Measurements from ENCODE around the gene TUBB4B.

Gene TUBB4B

DNA sequence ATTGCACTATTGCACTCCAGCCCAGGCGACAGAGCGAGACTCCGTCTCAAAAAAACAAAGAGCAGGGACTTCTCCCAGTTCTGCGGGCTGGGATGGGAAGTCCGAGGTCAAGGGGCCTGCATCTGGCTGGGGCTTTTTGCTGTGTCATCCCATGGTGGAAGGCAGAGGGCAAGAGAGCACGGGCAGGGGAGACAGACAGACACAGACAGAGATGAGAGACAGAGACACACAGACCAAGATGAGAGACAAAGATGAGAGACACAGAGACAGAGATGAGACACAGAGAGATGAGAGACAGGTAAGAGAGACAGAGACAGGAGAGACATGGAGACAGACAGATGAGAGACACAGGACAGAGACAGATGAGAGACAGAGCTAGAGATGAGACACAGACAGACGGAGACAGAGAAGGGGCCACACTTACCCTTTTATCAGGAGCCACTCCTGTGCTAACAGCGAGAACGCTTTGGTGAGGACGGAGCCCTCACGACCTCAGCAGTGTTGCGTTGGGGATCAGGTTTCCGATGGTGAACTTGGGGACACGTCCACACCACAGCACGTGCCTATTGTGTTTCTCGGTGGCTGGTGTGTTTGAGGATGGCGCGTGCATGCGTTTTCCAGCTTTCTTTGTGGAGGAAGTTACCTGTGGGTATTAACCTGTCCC lies 27.6 kb downstream of the TUBB4B start:
- H2BK12ac ChIP-seq (ENCODE audit: low read length) = no peak overlapping the region
- no peaks in the 10 kb centered on the region for H3K4me1 ChIP-seq (ENCODE audit: control insufficient read depth in 1 of 2, insufficient read depth in 2 of 2, low read length in 2 of 2)
- no peaks in the 10 kb centered on the region for H3K79me1 ChIP-seq (ENCODE audit: low read length)

DNA sequence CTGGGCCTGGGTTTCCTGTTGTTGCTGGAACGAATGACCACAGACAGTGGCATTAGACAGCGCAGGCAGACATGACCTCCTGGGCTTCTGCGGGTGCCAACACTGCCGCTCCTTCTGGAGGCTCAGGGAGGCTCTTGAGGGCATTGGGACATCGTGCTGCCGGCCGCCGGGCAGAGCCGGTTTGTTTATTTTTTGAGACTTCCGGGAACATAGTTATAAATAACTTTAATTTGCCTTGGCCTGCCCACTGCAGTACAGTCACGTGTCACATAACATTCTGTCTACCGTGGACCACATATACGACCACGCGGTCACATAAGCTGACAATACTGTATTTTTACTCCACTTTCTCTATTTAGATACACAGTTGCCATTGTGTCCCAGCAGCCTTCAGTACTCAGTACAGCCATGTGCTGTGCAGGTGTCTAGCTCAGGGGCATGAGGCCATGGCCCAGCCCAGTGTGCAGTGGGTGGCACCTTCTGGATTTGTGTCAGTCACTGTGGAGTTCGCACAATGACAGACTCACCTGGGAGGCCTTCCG lies 28.2 kb downstream of the TUBB4B start:
- Histone ChIP-seq H2BK5ac (ENCODE audit: low read depth, low read length, poor library complexity) (no peak overlapping the region), H3K4me2 (ENCODE audit: low read length) (no peak overlapping the region), H3K36me3 (ENCODE audit: control insufficient read depth in 1 of 2, insufficient read depth in 2 of 2, low read length in 2 of 2) (peaks cover 79 to 83% of the 10 kb centered on the region in 2 experiments), H2AK5ac (ENCODE audit: low read length) (no peak overlapping the region), H3K18ac (ENCODE audit: low read length) (no peak overlapping the region), H3K23ac (ENCODE audit: low read length) (no peak overlapping the region), H3K27me3 (ENCODE audit: insufficient read depth, low read length) (no peaks in the 10 kb centered on the region), H2AFZ (ENCODE audit: insufficient read depth, low read length, poor library complexity) (no peak overlapping the region), H2BK12ac (ENCODE audit: low read length) (no peak overlapping the region), H3K79me2 (ENCODE audit: control insufficient read depth, insufficient read depth, low read length, poor library complexity) (no peaks in the 10 kb centered on the region), H4K12ac (ENCODE audit: low read depth, low read length) (no peak overlapping the region), H3K4ac (ENCODE audit: low read depth, low read length) (no peak overlapping the region), H2BK120ac (ENCODE audit: insufficient read depth, low read length, poor library complexity) (no peak overlapping the region), H3K4me3 (ENCODE audit: low read depth, low read length) (no peak overlapping the region), H3K14ac (ENCODE audit: low read length) (no peak overlapping the region), H4K8ac (ENCODE audit: low read depth, low read length) (no peak overlapping the region), H3K9ac (ENCODE audit: low read length) (peak overlapping the region; percentile 40), H3K9me3 (ENCODE audit: insufficient read depth, low read depth, low read length) (no peaks in the 10 kb centered on the region), H3K79me1 (ENCODE audit: low read length) (no peaks in the 10 kb centered on the region), H3K4me1 (ENCODE audit: control insufficient read depth in 1 of 2, insufficient read depth in 2 of 2, low read length in 2 of 2) (no peaks in the 10 kb centered on the region), H4K91ac (ENCODE audit: low read depth, low read length) (no peak overlapping the region), H3K27ac (ENCODE audit: low read depth, low read length) (no peak overlapping the region)
- DNase-seq = no peak
- no CpG with 5 or more reads among the region's 17 CpGs for WGBS (ENCODE audit: extremely low coverage, insufficient coverage, insufficient read length)

More for the DNA sequence above, 27.6 kb downstream of the TUBB4B start:
- H3K9me3 ChIP-seq (ENCODE audit: insufficient read depth, low read depth, low read length) = no peaks in the 10 kb centered on the region
- H3K27ac ChIP-seq (ENCODE audit: low read depth, low read length) = no peak overlapping the region
- H3K4me2 ChIP-seq (ENCODE audit: low read length) = no peak overlapping the region
- peak overlapping the region; percentile 18 for H3K18ac ChIP-seq (ENCODE audit: low read length)
- no peak overlapping the region for H4K8ac ChIP-seq (ENCODE audit: low read depth, low read length)
- H3K27me3 ChIP-seq (ENCODE audit: insufficient read depth, low read length) = no peaks in the 10 kb centered on the region
- no peak overlapping the region for H2AFZ ChIP-seq (ENCODE audit: insufficient read depth, low read length, poor library complexity)
- WGBS (ENCODE audit: extremely low coverage, insufficient coverage, insufficient read length) = no CpG with 5 or more reads among the region's 19 CpGs
- H3K14ac ChIP-seq (ENCODE audit: low read length) = no peak overlapping the region
- H2BK120ac ChIP-seq (ENCODE audit: insufficient read depth, low read length, poor library complexity) = no peak overlapping the region
- H3K4ac ChIP-seq (ENCODE audit: low read depth, low read length) = no peak overlapping the region
- no peak overlapping the region for H2BK5ac ChIP-seq (ENCODE audit: low read depth, low read length, poor library complexity)
- H3K4me3 ChIP-seq (ENCODE audit: low read depth, low read length) = no peak overlapping the region
- no peaks in the 10 kb centered on the region for H3K79me2 ChIP-seq (ENCODE audit: control insufficient read depth, insufficient read depth, low read length, poor library complexity)
- no peak overlapping the region for H4K12ac ChIP-seq (ENCODE audit: low read depth, low read length)
- peaks cover 79 to 83% of the 10 kb centered on the region in 2 experiments for H3K36me3 ChIP-seq (ENCODE audit: control insufficient read depth in 1 of 2, insufficient read depth in 2 of 2, low read length in 2 of 2)
- H3K23ac ChIP-seq (ENCODE audit: low read length) = no peak overlapping the region
- H4K91ac ChIP-seq (ENCODE audit: low read depth, low read length) = no peak overlapping the region
- no peak overlapping the region for H2AK5ac ChIP-seq (ENCODE audit: low read length)
- no peak overlapping the region for H3K9ac ChIP-seq (ENCODE audit: low read length)
- DNase-seq = no peak

DNA sequence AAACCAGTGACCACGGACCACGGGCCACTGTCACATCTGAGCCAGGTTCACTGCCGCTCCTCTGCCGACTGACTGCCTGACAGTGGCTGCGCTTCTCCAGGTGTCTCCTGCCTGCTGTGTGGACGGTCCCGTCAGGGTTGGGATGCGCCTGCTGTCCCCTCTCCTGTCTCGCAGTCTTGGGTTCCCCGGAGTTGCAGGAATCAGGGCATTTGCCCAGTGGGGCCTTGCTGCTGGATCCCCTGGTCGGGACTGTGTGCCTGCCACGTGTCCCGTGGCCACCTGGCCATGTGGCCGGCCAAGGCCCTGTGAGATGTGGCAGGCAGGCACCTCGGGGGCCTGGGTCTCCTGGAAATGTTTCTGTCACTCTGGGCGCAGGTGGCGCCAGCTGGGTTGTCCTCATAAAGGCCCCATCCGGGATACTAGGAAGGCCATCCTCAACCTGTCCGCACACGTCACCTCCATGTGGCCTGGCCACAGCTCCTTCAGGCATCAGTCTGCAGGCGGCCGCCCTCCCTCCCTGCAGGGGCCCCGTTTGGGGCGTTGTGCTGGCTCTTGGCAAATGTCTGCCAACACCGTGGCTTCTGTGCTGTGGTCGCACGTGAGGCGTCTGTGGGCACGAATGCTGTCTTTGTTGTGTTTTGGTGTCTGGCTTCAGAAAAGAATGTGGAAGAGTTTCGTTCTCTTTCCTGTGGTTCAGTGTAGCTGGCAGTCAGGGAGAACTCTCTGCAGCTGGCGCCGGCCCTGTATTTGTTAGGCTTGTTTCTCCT lies 30.0 kb downstream of the TUBB4B start:
- no peaks in the 10 kb centered on the region for H3K79me1 ChIP-seq (ENCODE audit: low read length)
- H2AK5ac ChIP-seq (ENCODE audit: low read length) = no peak overlapping the region
- WGBS (ENCODE audit: extremely low coverage, insufficient coverage, insufficient read length) = no CpG with 5 or more reads among the region's 32 CpGs
- H3K4me2 ChIP-seq (ENCODE audit: low read length) = no peak overlapping the region
- no peaks in the 10 kb centered on the region for H3K79me2 ChIP-seq (ENCODE audit: control insufficient read depth, insufficient read depth, low read length, poor library complexity)
- H3K27me3 ChIP-seq (ENCODE audit: insufficient read depth, low read length) = no peaks in the 10 kb centered on the region
- no peak overlapping the region for H3K4ac ChIP-seq (ENCODE audit: low read depth, low read length)
- no peak overlapping the region for H2AFZ ChIP-seq (ENCODE audit: insufficient read depth, low read length, poor library complexity)
- no peak overlapping the region for H3K14ac ChIP-seq (ENCODE audit: low read length)
- H4K91ac ChIP-seq (ENCODE audit: low read depth, low read length) = no peak overlapping the region
- H3K18ac ChIP-seq (ENCODE audit: low read length) = no peak overlapping the region
- no peaks in the 10 kb centered on the region for H3K9me3 ChIP-seq (ENCODE audit: insufficient read depth, low read depth, low read length)
- no peaks in the 10 kb centered on the region for H3K4me1 ChIP-seq (ENCODE audit: control insufficient read depth in 1 of 2, insufficient read depth in 2 of 2, low read length in 2 of 2)
- H2BK5ac ChIP-seq (ENCODE audit: low read depth, low read length, poor library complexity) = no peak overlapping the region
- no peak overlapping the region for H4K12ac ChIP-seq (ENCODE audit: low read depth, low read length)
- DNase-seq = no peak
- H2BK120ac ChIP-seq (ENCODE audit: insufficient read depth, low read length, poor library complexity) = no peak overlapping the region
- H3K36me3 ChIP-seq (ENCODE audit: control insufficient read depth in 1 of 2, insufficient read depth in 2 of 2, low read length in 2 of 2) = peaks cover 66 to 68% of the 10 kb centered on the region in 2 experiments
- no peak overlapping the region for H3K27ac ChIP-seq (ENCODE audit: low read depth, low read length)
- H3K4me3 ChIP-seq (ENCODE audit: low read depth, low read length) = no peak overlapping the region
- H2BK12ac ChIP-seq (ENCODE audit: low read length) = no peak overlapping the region
- H4K8ac ChIP-seq (ENCODE audit: low read depth, low read length) = no peak overlapping the region
- H3K23ac ChIP-seq (ENCODE audit: low read length) = no peak overlapping the region
- no peak overlapping the region for H3K9ac ChIP-seq (ENCODE audit: low read length)

DNA sequence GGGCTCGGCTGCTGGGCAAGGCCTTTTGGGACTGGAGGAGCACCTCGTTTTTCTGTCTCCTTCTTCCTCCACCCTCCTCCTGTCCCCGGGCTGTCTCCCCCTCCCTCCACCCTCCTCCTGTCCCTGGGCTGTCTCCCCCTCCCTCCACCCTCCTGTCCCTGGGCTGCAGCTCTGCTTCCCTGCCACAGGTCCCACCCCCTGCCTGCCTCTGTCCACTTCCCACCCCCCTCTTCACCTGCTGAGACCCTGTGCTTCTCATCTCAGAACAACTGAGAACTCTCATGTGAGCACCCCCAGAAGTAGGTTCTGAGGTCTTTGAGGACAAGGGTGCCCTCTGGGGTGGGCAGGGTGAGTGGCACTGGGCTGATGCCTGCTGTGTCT lies 30.6 kb downstream of the TUBB4B start:
- Histone ChIP-seq H3K27me3 (ENCODE audit: insufficient read depth, low read length) (no peaks in the 10 kb centered on the region), H3K79me2 (ENCODE audit: control insufficient read depth, insufficient read depth, low read length, poor library complexity) (no peaks in the 10 kb centered on the region), H3K79me1 (ENCODE audit: low read length) (no peaks in the 10 kb centered on the region), H3K9ac (ENCODE audit: low read length) (no peak overlapping the region), H4K12ac (ENCODE audit: low read depth, low read length) (no peak overlapping the region), H3K9me3 (ENCODE audit: insufficient read depth, low read depth, low read length) (no peaks in the 10 kb centered on the region), H2AK5ac (ENCODE audit: low read length) (no peak overlapping the region), H3K27ac (ENCODE audit: low read depth, low read length) (no peak overlapping the region), H2BK12ac (ENCODE audit: low read length) (no peak overlapping the region), H3K4ac (ENCODE audit: low read depth, low read length) (no peak overlapping the region), H3K36me3 (ENCODE audit: control insufficient read depth in 1 of 2, insufficient read depth in 2 of 2, low read length in 2 of 2) (peaks cover 61 to 62% of the 10 kb centered on the region in 2 experiments), H2BK120ac (ENCODE audit: insufficient read depth, low read length, poor library complexity) (no peak overlapping the region), H3K23ac (ENCODE audit: low read length) (no peak overlapping the region), H3K4me1 (ENCODE audit: control insufficient read depth in 1 of 2, insufficient read depth in 2 of 2, low read length in 2 of 2) (peaks cover 4 to 5% of the 10 kb centered on the region in 2 experiments), H3K18ac (ENCODE audit: low read length) (no peak overlapping the region), H4K91ac (ENCODE audit: low read depth, low read length) (no peak overlapping the region), H3K4me3 (ENCODE audit: low read depth, low read length) (no peak overlapping the region), H3K4me2 (ENCODE audit: low read length) (no peak overlapping the region), H3K14ac (ENCODE audit: low read length) (no peak overlapping the region), H2AFZ (ENCODE audit: insufficient read depth, low read length, poor library complexity) (no peak overlapping the region), H2BK5ac (ENCODE audit: low read depth, low read length, poor library complexity) (no peak overlapping the region), H4K8ac (ENCODE audit: low read depth, low read length) (no peak overlapping the region)
- no CpG with 5 or more reads among the region's 3 CpGs for WGBS (ENCODE audit: extremely low coverage, insufficient coverage, insufficient read length)
- DNase-seq = no peak
